Spleen (tissue), 7 donors: ENCODE data around the gene ESRRB.

Experiments used
- CTCF ChIP-seq, 11 experiments: fragments of 200-600 bp in 7 of 11; fragments of 450-650 bp in 4 of 11; sonication (generic) in 4 of 11; IDR thresholded peaks in 8 of 11; conservative IDR thresholded peaks in 3 of 11; 1 replicate in 7 of 11; 2 replicates in 4 of 11; pipeline versions ENCODE4 v1.4.0 to v1.8.0; 2016 to 2021; ENCODE audit warnings: antibody characterized with exemption in 11 of 11, inconsistent platforms in 4 of 11, mild to moderate bottlenecking in 1 of 11
- POLR2A ChIP-seq, 3 donors: fragments of 450-650 bp; IDR thresholded peaks; one replicate each; pipeline ENCODE4 v1.5.1; 2017; ENCODE audit warnings: antibody characterized with exemption in 3 of 3, mild to moderate bottlenecking in 1 of 3
- donor health status: DM: no; HTN: no; CAD: no; lungs with moderate emphysema.
- donor health status: DM: no; HTN: no; CAD: no.
- donor health status: DM: no; HTN: no; CAD: no.

GRCh38 chr14:76386944-76387782 lies 11.2 kb downstream of the ESRRB start:
- TF ChIP-seq CTCF (IDR thresholded peaks at IDR 0.05 in 8 of 11, conservative IDR thresholded peaks at IDR 0.05 in 3 of 11) (peak; percentile 44 to 91 (median 79)), POLR2A (IDR thresholded peaks at IDR 0.05) (no peak)
